GM19467 (cell line): Measurements from ENCODE around the gene GMEB2.
"Not testable (repeated sequence)": the region's sequence is repeated elsewhere in the genome, so short reads cannot be mapped to it uniquely, and the experiment has no call there.

Experiments used
- ATAC-seq: cut with Tn5 transposase; IDR thresholded peaks from one replicate; pipeline ENCODE4 v1.9.1; 2021; ENCODE audit warnings: mild to moderate bottlenecking, moderate library complexity; ENCODE audit not compliant: unreplicated experiment

Gene GMEB2

GRCh38 chr20:63657260-63657936 is 30.5 kb upstream of the GMEB2 start:
- ATAC-seq: no peak

DNA sequence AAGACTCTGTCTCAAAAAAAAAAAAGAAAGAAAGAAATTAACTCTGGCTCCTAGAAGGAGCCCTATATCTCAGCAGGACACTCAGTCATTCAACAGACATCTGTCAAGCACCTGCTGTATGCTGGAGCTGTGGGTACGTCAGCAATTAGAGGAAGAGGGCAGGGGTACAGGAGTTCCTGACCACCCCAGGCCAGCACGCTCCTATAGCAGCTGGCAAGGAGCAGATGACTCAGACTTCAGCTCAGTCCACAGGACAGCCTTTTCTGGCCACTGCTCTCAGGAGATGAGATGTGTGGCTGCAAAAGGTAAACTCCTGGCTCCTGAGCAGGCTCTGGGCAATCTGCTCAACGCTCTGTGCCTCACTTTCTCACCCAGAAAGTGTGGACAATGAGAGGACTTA is 29.6 kb upstream of the GMEB2 start:
- no peak for ATAC-seq

DNA sequence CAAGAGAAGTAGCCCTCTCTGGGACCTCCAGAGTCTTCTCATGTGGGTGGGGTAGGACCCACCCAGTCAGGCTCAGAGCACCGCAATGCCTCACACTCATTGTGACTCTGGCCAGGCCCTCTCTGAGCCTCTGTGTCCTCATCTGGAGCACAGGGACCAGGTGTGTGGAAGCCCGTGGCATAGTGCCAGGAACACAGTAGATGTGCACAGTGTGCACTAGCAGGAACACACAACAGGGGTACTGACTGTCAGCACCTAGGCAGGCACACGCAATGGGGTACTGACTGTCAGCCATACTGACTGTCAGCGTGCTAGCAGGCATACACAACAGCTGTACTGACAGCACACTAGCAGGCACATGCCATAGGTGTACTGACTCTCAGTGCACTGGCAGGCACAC is 28.3 kb upstream of the GMEB2 start:
- no peak for ATAC-seq

- no peak for ATAC-seq
These were observed 27.2 kb upstream of the GMEB2 start for GRCh38 chr20:63653974-63654668.

DNA sequence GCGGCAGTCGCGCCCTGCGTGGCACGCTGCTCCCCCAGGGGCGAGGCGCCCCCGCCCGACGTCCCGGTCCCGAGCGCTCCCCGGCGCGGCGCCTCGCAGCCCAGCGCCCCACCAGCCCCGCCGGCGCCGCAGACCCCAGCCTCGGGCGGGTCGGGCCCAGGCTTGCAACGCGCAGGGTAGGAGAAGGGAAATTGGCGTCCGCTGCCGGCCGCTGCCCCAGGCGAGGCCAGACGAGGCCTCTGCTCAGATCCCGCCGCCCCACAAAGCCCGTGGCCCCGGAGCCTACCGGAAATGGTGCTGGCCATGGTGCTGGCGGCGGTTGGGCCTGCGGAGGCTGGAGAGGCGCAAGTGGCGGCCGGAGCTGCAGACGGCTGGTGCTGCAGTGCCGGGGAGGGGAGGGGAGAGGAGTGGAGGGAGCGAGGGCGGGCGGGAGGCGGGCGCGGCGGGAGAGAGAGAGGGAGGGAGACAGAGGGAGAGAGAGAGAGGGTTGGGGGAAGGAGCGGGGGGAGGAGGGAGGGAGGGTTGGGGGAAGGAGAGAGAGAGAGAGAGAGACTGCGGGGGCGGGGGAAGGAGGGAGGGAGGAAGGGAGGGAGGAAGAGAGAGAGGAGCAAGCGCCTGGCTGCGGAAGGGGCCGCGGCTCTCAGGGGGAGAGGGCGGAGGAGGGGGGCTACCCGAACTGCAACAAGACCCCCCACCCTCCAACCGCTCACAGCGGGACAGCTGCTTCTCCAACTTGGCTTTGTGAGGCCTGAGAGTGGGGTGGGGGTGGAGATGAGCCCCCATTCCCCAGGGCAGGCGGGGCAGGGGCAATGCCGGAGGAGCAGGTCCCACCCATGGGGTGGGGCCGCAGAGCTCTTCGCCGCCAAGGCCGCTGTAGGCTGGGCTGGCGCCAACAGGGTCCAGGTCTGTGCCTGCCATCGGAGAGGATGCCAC is 26.4 kb upstream of the GMEB2 start, which contains the start of gene STMN3:
TSS of gene STMN3 (minus strand) at position 384 of the 933 bp plus-strand sequence. CDS start at position 305, 79 bp downstream.
- no peak for ATAC-seq

GRCh38 chr20:63652192-63652980 is 25.5 kb upstream of the GMEB2 start:
- no peak for ATAC-seq

GRCh38 chr20:63651942-63652191 is 25.0 kb upstream of the GMEB2 start:
- ATAC-seq: no peak

DNA sequence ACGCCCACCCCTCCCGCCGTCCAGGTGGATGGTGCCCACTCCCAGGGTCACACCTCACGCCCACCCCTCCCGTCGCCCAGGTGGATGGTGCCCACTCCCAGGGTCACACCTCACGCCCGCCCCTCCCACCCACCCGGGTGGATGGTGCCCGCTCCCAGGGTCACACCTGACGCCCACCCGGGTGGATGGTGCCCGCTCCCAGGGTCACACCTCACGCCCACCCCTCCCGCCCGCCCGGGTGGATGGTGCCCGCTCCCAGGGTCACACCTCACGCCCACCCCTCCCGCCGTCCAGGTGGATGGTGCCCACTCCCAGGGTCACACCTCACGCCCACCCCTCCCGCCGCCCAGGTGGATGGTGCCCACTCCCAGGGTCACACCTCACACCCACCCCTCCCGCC is 23.6 kb upstream of the GMEB2 start:
- ATAC-seq: not testable (repeated sequence)

DNA sequence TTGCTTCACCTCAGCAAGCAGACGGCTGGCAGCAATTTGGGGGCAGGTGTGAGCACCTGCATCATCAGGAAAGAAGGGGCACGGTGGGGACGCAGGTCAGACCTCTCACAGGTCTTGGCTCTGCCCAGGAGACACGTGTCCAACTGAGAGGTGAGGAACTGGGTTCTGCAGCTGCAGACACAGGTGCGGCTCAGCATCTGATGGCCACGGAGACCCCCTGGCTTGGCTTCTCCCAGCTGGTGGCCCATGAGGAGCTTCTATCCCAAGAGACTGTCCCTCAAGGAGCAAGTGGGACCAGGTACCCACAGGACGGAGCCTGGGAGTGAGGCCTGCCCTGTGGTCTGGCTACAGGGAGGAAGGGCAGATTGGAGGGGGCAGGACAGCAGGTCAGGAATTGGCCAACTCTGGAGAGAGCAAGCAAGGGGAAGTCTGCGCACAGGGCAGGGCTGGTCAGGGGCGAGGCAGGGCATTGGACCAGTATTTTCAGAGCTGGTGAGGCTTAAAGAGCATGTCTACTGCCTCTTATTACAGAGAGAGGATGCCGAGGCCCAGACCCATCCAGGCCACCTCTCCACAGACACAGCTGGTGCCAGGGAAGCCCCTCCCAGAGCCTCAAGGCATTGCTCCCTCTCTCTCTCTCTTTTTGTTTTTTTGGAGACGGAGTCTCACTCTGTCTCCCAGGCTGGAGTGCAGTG is 22.1 kb upstream of the GMEB2 start:
- no peak for ATAC-seq

DNA sequence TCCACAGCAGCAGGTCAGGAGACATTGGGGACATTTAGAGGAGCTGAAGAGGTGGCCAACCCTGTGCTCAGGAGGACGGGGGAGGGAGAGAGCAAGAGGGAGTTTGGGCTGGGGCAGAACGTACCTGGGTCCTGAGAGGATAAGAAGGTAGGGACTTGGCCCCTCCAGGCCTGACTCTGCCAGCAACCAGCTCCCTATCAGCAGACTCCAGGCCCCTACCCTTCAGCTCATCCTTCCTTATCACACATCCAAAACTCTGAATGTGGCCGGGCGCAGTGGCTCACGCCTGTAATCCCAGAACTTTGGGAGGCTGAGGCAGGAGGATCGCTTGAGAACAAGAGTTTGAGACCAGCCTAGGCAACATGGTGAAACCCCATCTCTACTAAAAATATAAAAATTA is 21.3 kb upstream of the GMEB2 start:
- no peak for ATAC-seq

DNA sequence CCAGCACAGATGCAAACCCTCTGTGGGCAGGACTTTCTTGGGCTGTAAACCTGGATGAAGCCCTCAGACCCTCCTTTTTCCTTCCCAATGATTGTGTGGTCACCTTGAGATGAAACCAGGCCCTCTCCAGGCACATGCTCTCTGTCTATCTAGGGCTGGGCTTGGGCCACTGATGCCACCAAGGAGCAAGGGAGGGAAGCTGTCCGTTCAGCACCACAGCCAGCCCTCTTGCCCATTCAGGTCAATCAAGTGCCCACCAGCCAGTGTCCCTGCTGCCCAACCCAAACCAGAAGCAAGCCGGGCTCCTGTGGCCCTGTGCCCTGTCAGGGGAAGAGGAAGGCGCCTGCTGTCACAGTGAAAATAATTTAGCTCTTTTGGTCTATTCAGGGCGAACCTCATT is 18.3 kb upstream of the GMEB2 start:
- ATAC-seq: no peak

GRCh38 chr20:63643946-63644345 is 17.0 kb upstream of the GMEB2 start:
- ATAC-seq: no peak

GRCh38 chr20:63643499-63643898 is 16.6 kb upstream of the GMEB2 start:
- ATAC-seq: no peak

GRCh38 chr20:63642527-63643247 is 15.8 kb upstream of the GMEB2 start:
- ATAC-seq: no peak

DNA sequence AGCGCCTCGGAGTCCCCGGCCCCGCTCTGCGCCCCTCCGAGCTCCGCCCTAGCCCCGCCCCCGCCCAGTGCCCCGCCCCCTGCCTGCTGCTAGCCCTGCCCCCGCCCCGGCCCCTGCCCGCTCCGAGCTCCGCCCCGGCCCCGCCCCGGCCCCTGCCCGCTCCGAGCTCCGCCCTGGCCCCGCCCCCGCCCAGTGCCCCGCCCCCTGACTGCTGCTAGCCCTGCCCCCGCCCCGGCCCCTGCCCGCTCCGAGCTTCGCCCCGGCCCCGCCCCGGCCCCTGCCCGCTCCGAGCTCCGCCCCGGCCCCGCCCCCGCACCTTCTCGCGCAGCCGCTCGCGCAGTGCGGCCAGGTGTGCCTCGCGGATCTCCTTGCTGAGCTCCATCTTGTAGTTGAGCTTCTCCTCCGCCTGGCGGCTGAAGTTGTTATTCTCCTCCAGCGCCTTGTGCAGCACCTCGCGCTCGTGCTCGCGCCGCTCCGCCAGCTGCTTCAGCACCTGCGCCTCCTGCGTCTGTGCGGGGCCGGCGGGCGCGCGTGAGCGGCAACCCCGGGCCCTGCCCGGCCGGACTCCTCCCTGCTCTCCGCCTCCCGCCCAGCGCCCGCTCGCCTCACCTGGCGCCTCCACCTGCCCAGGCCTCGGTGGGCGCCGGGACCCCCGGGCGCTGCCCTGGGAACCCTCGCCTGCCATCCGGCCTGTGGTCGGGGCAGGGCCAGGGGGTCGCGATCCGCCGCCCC is 15.1 kb upstream of the GMEB2 start:
- peak; percentile 68 for ATAC-seq

GRCh38 chr20:63641146-63641791 is 14.4 kb upstream of the GMEB2 start:
- peak; percentile 16 for ATAC-seq

GRCh38 chr20:63640686-63641085 is 13.8 kb upstream of the GMEB2 start:
- ATAC-seq: not testable (repeated sequence)

GRCh38 chr20:63640086-63640485 is 13.2 kb upstream of the GMEB2 start:
- ATAC-seq: no peak
